GM10266 (cell line): ENCODE results near the gene TTC21A.

ENCODE experiments used
- DNase-seq: peaks from one replicate; pipeline ENCODE4 v3.0.0; 2012; ENCODE audit errors: extremely low spot score
- TF ChIP-seq, protein P1 (sequence below): IDR thresholded peaks from 2 replicates; pipeline ENCODE4 v1.5.1; 2012; ENCODE audit warnings: mild to moderate bottlenecking, low read depth; ENCODE audit not compliant: control insufficient read depth, insufficient read depth; ENCODE audit errors: missing control alignments

Gene TTC21A

DNA sequence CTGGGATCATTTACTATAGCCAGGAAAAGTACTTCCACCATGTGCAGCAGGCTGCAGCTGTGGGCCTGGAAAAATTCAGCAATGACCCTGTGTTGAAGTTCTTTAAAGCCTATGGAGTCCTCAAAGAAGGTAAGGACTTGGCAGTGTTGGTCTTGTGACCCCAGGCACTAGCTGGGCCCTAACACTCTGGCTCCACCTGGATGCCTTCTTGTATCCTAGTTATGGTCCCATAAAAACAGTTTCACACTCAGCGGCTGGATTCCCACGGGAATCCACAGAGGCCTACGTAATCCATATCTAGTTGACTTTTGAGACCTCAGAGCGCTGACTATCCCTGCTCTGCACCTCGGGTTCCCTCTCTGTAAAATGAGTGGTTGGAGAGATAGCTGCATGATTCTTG is 1.6 kb downstream of the TTC21A start:
- DNase-seq: no peak
- TF ChIP-seq, protein P1, sequence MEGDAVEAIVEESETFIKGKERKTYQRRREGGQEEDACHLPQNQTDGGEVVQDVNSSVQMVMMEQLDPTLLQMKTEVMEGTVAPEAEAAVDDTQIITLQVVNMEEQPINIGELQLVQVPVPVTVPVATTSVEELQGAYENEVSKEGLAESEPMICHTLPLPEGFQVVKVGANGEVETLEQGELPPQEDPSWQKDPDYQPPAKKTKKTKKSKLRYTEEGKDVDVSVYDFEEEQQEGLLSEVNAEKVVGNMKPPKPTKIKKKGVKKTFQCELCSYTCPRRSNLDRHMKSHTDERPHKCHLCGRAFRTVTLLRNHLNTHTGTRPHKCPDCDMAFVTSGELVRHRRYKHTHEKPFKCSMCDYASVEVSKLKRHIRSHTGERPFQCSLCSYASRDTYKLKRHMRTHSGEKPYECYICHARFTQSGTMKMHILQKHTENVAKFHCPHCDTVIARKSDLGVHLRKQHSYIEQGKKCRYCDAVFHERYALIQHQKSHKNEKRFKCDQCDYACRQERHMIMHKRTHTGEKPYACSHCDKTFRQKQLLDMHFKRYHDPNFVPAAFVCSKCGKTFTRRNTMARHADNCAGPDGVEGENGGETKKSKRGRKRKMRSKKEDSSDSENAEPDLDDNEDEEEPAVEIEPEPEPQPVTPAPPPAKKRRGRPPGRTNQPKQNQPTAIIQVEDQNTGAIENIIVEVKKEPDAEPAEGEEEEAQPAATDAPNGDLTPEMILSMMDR: no peak

DNA sequence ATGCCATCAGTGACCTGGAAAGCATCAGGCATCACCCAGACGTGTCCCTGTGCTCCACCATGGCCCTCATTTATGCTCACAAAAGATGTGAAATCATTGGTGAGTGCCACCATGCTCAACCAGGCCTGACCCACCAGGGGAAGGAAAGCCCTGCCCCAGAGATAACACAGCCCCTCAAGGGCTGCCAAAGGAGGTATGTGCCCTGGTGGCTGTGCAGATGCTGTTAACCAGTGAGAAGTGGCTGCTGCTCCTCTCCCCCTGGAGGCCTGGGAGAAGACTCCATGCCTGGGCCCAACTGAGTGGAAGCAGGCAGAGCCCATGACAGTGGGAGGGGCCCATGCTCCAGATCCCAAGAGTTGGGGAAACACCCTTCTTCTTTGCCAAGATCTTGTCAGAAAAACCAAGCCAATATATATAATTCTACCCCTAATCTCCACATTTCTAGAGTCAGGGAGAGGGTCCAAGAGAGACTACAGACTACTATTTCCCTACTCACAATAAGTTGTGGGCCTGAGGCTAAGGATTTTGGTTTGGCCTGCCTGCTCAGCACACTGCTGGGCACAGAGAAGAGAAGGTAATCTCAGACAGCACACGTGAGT is 2.7 kb downstream of the TTC21A start:
- DNase-seq: no peak
- TF ChIP-seq, protein P1: no peak

DNA sequence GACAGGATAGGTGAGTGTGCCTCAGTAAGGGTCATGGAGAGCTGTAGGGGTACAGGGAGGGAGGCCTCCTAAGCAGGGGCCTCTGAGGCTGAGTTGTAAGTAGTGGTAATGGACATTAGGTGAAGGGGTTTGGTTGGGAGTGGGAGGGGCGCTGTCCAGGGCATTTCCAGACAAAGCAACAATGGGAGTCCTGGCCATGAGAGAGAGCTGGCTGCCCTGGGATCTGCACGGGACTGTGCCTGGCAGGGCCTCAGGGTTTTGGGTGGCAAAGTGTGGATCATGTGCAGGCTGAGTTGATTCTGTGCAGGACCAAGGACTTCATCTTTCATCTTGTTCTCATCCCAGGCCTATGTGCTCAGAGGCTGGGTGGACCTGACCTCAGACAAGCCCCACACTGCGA is 4.6 kb downstream of the TTC21A start:
- no peak for DNase-seq
- TF ChIP-seq, protein P1: no peak

DNA sequence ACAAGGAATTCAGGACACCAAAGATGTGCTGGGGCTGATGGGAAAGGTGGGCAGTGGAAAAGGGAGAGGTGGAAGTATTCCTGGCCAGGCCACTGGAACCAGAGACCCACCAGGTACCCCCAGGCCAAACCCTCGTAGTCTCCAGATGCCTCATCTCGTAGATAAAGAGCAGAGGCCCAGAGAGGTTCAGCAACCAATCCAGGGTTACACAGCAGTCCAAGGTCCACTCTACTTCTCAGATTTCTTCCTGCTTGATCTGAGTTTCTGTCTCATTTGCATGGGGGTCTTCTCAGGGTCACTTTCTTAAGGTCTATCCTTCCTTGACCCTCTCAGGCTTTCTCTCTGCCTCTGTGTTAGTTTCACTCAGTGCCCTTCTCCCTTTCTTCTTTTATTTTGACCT is 5.1 kb downstream of the TTC21A start:
- TF ChIP-seq, protein P1: no peak
- DNase-seq: no peak

DNA sequence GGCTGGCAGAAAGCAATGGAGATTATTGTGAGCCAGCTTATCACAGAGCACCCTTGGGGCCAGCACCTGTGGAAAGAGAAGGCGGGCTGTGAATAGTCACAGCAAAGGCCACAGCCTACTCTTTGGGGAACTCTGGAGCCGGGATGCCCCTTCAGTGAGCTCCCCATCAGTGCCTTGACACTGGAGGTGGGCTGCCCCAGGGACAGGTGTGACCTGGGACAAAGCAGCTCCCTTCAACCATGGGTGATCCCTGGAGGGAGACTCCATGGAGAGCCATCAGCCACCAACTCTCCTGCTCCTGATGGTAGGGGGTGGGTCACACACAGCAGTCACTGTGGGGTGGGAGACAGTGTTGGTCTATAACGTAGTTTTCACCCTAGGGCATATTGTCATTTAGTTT is 5.8 kb downstream of the TTC21A start:
- no peak for DNase-seq
- TF ChIP-seq, protein P1: no peak

DNA sequence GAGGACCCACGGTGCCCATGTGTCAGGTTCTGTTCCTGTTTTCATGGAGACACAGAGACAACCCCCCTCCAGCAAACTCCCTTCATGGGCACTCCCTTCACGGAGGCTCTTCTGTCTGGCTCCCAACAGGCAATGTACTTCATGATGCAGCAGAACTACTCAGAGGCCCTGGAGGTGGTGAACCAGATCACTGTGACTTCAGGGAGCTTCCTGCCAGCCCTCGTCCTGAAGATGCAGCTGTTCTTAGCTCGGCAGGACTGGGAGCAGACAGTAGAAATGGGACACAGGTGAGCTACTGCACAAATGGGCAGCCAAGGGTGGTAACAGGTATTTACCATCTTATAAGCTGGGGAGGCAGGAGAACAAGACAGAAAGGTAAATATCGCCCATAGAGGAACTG is 7.0 kb downstream of the TTC21A start:
- TF ChIP-seq, protein P1: no peak
- DNase-seq: no peak

DNA sequence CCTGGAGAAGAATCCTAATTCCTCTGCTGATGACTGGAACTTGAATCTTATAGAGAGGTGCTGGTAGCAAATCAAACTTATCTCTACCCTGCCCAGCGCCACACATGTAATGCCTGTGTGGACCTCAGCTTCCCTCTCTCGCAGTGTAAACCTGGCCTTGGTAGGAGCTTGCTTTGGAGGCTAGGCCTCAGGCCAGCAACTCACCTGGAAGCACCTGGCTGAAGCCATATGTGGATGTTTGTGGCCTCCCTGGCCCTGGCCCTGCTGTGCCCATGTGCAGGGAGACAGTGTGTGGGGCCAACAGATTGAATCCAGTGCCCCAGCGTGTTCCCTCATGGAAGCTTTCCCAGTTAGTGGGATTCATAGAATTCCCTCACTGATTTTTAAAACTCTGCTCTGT is 8.4 kb downstream of the TTC21A start:
- TF ChIP-seq, protein P1: no peak

More for the DNA sequence above, 8.4 kb downstream of the TTC21A start:
- DNase-seq: no peak
